Measurements from ENCODE around the gene C16orf95.
"Not testable (repeated sequence)": the region's sequence is repeated elsewhere in the genome, so short reads cannot be mapped to it uniquely, and the experiment has no call there.

The C16orf95 gene

DNA sequence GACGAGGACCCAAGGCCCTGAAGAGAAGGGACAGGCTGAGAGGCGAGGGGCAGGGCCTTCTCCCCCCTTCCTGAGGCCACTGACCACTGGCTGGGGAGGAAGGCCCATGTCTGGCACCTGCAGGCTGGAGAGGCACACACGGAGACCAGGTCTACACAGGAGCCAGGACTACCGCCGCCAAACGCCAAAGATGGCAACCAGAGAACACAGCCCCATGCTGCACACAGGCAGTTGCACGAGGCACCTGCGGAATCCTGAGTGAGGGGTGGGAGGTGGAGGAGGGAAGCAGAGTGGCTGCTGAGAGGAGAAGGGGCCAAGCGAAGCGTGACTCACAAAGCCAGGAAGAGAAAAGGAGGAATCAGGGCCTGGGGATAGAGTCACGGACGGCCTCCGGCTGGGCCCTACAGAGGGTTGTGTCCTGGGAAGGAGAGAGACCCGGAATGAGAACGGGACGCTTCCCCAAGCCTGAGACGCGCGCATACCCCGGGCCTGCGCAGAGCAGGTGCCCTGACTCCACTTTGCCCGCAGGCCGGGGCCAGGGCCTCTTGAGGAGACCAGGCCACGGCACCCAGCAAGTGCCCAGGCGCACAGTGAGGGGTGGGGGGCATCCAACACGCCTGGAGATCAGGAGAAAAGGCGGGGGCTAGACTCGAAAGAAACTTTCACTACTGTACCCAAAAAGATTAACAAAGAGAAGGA is 28.7 kb upstream of the C16orf95 start:
- no peak for DNase-seq

DNA sequence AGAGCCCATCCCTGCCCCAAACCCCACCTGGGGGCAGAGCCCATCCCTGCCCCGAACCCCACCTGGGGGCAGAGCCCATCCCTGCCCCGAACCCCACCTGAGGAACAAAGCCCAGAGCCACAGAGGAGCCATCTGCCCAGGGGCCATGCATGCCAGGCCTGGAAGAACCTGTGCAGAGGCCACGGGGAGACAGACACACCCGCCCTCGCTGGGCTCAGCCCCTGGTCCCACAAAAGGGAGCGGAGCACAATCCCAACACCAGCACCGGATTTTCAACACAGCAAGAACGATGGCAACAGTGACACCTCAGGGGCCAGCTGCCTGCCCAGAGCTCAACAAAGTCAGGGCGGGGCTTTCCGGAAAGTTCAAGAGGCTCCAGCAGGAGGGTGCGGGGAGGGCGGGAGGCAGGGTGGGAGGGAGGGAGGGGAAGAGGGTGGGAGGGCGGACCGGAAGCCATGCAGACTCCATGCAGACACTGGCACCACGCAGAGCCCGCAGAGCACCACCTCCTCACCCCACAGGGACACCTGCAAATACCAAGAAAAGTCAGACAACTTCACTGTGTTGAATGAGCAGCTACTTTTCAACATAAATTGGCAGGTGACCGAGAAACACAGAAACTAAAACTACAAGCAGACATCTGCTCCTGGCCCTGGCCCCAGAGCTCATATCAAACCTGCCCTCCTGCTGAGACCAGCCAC is 27.9 kb upstream of the C16orf95 start:
- DNase-seq: peak; percentile 86

DNA sequence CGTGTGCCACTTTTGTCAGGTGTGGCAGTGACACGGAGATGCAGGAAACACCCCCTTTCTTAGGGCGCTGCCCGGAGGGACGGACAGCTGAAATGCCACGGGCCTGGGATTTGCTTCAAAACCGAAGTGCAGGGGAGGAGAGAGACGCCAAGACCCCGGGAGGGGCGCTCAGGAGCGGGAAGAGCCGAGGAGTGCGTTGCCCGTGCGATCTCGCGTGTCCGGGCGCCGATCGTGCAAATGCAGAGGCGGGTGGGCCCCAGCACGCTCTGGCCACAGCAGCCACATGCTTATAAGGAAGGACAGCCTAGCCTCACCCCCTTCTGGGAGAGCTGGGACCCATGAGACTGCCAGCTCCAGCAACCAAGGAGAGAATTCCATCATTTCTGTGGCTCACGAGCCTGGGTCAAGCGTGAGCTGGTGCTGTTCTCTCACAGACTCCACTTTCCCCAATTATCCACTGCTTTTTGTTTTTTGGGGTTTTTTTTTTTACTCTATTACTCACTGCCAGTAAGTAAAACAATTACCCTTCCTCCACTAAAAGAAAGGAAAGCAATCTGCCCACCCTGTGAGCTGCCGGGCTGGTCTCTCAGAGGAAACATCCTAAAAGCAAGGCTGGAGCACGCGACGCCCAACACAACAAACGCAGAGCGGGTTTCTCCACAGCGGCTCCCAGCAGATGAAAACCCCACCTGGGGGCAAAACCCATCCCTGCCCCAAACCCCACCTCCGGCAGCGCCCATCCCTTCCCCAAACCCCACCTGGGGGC is 27.2 kb upstream of the C16orf95 start:
- DNase-seq: no peak

DNA sequence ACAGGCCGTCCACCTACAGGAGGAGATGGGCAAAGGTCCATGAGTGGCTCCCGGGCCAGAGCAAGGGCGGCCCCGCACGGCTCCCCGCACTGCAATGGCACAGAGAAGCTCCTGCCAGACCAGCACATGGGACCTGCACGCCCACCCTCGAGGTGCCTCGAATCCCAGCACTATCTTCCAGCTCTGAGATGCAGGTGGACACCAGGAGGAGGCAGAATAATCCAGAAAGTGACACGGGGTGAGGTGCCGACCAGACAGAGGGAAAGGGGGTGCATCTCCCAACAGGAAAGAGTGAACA is 26.5 kb upstream of the C16orf95 start:
- DNase-seq: no peak

DNA sequence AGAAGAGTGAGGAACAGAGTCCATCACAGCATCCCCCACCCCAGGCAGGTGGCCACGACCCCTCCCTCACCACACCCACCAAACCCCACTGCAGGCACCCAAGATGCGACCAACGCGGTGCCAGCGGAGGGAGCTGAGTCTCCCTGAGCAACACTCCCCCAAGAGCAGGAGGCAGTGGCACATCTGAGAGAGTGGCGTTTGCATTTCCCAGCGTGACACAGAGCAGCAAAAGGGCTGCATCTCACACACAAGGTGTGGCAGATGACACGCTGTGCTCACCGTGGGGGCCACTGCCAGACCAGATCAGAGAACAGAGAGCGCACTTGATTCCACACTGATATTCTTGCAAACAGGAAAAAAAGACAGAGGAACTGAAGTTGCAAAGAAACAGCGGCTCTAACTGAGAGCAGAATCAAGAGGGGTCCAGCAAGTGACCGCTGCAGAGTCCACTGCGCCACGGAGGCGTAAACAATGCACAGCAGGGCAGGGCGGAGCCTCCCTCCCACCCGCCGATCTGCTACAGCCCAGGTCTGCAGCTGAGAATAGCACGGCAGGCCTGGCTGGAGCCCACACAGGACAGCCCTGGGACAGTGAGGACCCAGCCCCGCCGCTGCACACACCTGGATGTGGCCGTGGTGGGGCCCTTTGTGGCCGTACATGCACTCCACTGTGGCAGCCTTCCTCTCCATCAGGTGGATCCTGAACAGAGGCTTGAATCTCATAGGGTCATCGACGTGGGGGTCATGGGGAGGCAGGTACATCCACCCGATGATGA is 26.0 kb upstream of the C16orf95 start:
- no peak for DNase-seq

DNA sequence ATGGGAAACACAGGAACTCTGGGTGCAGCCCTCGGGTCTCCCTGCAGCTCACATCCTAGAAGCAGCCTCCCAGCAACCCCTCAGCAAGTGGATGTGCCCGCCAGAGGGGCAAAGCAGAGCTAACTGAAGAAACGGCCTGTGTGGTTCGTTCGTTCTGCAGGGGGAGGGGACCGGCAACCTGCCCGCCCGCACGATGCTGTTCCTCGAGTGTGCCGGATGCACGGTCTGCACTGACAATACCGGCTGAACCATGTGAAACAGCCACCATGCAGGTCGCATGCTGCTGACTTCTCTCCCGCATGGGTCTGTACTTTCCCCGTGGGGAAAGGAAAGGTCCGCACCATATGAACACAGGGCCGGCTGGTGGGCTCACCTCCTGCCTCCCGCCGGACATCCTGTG is 25.3 kb upstream of the C16orf95 start:
- no peak for DNase-seq

DNA sequence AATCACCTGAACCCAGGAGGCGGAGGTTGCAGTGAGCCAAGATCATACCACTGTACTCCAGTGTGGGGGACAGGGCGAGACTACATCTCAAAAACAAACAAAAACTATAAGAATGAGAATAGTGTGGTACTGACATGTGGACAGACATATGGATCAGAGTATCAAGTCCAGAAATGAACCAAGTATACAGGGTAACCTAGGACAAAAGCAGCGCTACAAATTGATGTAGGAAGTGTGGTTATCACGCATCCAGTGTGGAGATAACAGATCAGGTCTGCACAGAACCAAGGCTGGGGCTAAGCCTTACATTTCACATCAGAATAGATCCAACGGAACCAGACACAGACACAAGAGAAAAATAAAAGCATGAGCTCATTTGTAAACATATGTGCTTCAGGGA is 23.0 kb upstream of the C16orf95 start:
- no peak for DNase-seq

DNA sequence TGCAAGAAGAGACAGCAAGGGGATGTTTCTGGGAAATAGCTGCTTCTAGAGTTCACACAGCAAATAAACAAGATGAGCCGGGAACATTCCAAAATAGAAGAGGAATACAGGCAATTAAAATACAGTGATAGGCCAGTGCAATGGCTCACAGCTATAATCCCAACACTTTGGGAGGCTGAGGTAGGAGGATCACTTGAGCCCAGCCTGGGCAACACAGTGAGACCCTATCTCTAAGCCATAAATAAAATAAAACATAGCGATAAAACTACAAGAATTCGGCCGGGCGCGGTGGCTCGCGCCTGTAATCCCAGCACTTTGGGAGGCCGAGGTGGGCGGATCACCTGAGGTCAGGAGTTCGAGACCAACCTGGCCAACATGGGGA is 22.5 kb upstream of the C16orf95 start:
- not testable (repeated sequence) for DNase-seq

DNA sequence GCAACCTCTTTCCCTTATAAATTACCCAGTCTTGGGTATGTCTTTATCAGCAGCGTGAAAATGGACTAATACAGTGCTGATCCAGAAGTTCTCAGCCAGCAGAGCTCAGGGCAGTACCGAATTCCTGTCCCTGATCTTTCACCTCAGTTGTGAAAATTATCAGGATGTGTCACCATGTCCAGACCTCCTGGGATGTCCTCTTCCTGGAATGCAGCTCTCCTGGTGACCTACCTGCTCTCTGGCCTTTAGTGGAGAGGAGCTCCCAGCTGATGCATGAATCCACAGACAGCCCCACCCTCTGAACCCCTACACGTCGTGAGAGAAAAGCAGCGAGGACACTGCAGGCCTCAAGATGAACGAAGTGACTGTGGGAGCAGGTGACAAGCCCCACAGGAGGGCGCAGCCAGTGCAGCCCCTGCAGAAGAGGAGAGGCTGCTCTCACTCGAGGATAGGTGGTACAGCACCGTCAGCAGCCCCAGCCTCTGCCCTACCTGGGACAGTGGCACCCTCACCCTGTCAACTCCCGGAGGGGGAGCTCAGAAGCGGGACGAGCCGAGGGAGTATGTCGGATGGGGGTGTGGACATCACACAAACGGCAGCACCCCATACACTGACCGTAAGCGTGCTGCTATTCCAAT is 22.0 kb upstream of the C16orf95 start:
- no peak for DNase-seq

DNA sequence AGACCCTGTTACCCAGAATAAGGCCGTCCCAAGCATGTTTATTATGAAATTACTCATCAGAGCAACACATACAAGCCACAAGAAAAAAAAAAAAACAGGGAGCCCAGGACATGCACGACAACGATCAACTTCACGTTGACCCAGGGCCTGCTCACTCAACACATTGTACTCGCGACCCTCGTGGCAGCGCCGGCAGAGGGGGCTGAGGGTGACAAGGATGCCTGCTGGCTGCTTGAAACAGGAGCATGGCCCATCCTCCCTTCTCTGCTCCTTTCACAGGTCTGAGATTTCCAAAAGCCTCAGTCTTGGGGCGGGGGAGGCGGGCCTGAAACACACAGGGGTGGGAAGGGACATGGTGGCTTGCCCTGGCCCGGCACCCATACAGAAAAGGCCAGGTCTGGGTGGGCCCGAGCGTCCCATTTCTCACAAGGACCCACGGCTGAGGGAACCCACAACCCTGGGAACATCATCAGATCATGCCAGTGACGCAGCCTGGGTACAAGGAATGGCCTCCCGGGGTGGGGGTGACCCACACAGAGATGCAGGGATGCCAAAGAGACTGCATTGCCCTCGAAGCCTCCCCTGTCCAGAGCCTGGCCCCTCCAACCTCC is 21.1 kb upstream of the C16orf95 start:
- DNase-seq: no peak

DNA sequence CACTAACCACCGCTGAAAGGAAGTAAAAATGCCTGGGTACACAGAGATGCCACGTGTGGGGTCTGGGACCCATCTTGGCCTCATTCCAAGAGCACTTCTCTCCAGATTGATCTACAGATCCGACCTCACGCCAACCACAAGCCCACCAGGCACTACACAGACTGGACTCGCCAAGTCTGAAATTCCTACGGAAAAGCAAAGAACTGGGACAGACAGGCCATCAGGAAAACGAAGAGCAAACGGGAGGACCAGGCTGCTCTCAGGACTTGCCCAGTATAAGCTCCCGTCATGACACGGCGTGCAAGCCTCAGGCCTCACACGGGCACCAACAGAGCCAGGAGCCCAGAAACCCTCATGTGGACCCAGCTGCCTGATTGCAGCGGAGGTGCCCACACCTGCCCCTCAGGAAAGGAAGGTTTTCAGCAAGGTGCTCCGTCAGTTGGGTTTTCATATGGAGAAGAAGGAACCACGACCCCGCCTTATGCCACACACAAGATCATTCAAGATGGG is 20.1 kb upstream of the C16orf95 start:
- no peak for DNase-seq

DNA sequence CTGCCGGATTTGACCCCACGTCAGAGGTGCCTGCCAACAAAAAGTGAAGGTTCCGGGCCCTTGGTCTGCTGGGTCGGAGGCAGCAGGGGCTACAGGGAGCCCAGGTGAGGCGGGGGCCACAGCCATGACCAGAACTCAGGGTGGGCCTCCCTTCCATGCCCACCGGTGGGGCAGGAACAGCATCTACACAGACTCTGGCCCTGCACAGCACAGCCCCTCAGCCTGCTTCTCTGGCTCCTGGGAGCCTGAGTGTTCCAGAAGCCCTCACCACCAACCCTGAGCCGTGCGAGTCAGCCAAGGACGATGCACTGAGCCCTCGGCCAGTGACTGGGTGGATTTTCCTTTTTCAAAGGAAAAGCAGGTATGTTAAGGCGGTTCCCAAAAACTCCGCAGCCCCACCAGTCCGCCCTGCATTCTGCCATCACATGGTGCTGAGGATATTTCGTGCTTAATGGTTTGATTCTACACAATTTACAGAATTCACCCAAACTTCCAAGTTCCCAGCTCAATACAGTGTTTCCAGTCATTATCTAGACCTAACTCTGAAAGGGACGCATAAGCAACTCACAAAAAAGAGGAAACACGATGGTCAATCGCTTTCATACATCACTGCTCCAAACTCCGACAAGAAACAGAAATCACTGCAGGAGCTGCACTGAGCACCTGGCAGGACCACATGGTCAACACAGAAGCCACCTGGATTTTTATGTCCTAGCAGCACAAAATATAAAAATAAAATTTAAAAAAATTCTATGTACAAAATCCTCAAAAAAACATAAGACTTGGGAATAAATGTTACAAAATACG is 19.4 kb upstream of the C16orf95 start:
- no peak for DNase-seq

DNA sequence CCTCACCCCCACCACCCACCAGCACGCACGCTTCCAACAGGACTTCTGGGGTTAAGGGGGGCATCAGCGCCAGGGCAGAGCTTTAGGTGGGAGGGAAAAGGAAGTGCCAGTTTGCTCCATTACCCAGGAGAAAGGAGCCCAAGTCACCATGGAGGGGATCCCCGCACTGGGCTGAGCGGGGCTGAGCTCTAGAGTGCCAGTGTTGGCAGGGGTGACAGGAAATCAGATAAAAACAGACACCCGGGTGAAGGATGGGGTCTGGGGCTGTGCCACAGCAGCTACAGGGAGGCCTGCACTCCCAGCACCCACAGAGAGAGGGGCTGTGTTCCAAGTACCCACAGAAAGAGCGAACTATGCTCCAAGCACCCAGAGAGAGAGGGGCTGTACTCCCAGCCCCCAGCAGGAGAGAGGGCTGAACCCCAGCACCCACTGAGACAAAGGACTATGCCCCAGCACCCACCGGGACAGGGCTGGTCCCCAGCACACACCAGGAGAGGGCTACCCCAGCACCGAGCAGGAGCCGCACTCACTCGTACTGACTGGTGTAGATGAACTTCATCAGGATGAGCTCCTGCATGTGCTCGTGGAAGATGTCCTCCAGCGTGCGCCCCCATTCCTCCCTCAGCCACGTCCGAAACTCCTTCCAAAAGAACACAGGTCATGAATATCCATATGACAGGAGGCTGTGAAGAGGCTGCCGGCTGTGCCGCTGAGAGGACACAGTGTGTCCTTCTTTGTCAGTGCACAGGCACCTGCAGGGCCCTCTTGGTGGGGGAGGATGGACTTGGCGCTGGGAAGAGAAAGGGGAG is 18.6 kb upstream of the C16orf95 start:
- DNase-seq: no peak

DNA sequence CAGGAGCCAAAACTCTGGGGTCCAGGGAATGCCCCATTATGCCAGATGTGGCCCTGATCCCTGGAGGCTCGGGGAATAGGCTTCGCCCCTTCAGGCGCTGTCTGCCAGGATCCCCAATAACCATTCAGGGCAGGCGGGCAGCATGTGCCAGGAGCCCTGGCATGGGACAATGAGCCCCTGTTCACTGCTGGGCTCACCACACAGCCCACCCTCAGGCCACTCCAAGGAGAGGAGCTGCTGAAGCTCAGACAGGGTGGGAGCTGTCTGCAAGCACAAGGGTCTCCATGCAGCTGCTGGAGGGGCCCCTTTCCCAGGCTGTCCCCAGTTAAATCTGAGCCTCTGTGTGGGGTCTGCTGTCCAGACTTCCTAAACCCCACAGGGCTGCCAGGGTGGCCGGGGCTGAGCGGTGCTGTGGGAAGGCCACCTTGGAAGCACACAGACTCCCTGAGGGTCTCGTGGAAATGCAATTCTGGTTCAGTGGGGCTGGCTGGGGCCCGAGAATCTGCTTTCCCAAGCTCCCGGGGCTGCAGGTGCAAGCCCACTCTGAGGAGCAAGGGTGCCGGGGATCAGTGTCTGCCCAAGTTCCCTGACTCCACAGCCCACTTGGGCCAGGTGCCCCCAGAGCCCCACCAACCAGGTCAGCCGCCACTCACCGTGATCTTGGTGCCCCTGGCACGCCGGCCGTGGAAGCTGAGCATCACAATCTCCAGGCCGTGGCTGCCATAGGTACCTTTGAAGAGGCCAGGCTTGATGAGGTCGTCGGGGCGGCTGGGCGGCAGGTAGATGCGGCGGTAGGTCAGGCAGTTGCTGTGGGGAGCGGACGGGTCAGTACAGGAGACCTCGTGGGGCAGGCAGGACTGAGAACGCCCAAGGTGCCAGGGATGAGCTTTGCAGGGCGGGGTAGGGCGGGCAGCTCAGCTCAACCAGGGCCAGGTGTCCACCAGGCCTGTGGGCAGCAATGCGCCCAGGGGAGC is 17.7 kb upstream of the C16orf95 start:
- no peak for DNase-seq

DNA sequence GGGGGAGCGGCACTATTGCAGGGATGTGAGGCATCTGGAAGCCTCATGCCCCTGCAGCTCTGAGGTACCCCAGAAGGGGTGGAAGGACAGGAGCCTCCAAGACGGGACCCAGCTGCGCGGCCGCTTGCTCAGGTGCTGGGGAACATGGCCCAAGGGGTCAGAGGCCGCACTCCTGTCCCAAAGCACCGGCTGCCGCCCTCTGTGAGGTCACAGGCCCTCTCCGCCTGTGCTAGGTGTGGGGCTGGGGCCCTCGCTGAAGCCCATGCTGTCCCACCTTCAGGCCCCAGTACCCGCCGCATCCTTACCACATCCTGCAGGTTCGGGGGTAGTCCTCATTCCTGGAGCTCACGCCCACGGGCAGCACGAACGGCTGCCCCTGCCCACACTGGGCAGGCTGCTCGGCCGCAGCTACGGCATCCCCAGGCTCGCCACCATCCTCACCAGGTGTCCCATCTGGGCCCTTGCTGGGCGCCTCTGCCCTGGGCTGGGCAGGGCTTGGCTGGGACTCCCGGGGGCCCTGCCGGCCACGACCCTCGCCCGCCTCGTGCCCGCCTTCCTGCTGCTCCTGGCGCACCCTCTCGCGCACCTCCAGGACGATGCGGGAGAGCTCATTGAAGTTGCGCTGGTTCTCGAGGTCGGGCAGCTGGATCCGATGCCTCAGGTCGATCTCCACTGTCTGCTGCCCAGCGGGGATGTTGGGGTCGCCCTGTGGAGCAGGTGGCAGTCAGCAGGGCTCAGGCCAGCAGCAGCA is 16.6 kb upstream of the C16orf95 start:
- no peak for DNase-seq

DNA sequence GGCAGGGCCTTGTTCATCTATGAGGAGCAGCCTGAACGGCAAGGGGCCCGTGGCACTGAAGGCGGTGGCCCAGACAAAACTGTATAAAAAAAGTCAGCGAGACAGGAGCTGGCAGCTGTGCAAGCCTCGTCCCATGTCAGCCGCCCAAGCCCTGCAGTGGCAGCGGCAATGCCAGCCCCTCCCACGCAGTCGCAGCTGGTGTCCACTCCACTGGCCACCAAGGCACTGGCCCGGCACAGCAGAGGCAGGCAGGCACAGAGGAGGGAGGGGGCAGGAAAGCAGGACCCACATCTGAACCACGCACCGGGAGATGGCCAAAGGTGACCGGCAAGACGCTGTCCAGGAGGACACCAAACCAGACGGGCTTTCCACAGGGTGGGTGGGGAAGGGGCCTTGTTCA is 15.9 kb upstream of the C16orf95 start:
- DNase-seq: no peak

DNA sequence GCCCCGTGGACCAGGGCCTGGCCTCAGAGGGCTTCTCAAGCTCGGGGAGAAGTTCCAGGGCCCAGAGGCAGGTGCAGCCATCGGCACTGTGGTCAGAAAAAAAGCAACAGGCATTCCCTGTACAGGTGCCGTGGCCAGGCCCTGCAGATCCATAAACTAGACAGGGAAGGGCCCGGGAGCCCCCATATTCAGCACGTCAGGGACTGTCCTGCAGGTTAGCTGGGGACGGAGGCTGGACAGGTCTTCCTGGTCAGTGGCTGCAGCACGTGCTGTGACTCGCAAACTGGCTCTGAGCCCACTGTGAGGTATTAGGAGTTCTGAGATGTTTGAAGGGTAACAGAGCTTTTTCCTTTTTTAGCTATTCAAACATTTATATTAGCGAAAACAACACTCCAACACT is 15.0 kb upstream of the C16orf95 start:
- no peak for DNase-seq

DNA sequence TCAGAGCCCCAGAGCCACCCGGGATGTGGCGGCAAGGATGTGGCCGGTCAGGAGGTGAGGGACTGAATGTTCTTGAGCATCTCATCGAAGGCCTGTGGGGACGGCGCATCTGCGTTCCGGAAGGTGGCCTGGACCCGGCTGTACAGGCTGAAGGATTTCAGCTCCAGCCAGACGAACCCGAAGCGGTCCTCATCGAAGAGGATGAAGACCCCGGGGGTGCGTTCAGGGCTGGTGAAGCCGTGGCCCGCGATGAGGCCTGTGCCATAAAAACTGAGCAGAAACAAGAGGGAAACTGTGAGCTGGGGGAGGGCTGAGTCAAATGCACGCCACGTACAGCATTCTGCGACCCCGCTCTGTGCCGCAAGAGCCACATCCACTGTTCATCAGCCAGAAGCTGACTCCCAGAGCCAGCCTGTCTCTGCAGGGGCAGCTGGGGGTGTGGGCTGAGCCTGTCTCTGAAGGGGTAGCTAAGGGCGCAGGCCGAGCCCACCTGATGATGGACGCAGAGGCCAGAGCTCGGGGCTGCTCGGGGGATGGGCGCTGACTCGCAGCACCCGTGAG is 14.1 kb upstream of the C16orf95 start:
- DNase-seq: no peak

Data from DMS153 (cell line).